Mononuclear cell (primary cell): ENCODE results near the gene RAB7A. TPM values are rescaled to one million over a fixed set of nuclear protein-coding genes. Genes with fewer than 3 reads are reported as not detected.
A peak's percentile ranks its signal among the peaks of the same experiment; 100 is the strongest.

Source experiments
- H3K27me3 ChIP-seq: 2 replicates; pipeline ENCODE4 v1.6.0; 2011; ENCODE audit warnings: low read length, control low read depth; ENCODE audit not compliant: insufficient read depth
- H3K4me1 ChIP-seq: 2 replicates; pipeline ENCODE4 v1.5.1; 2011; ENCODE audit warnings: mild to moderate bottlenecking, low read length, control low read depth; ENCODE audit not compliant: insufficient read depth
- H3K4me3 ChIP-seq: 2 replicates; pipeline ENCODE4 v1.5.1; 2011; ENCODE audit warnings: mild to moderate bottlenecking, low read length, moderate library complexity
- H3K9me3 ChIP-seq: 2 replicates; pipeline ENCODE4 v1.5.1; 2011; ENCODE audit warnings: low read depth, mild to moderate bottlenecking, control low read depth, low read length
- total RNA-seq: library from RNA; depleted of rRNA; stranded (reverse); fragments of >200 nt; gene quantifications from one replicate; pipeline ENCODE4 v1.2.3, GENCODE V29; 2012

The RAB7A gene
- total RNA-seq, 1 donor: 62.0 TPM

DNA sequence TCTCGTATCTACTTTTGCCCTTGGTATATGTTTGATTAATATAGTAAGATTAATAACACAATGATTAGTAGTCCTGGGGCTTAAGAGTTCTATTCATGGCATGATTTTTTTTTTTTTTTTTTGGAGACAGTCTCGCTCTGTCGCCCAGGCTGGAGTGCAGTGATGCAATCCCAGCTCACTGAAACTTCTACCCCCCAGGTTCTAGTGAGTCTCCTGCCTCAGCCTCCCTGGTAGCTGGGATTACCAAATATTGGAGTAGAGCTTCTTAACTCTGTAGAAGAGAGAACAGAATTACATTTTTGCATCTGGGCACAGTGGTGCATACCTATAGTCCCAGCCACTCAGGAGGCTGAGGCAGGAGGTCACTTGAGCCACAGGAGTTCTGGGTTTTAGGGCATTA is 58.9 kb downstream of the RAB7A start:
- no peak overlapping the region for H3K4me3 ChIP-seq
- H3K4me1 ChIP-seq: peaks cover 77% of the 10 kb centered on the region
- H3K27me3 ChIP-seq: no peaks in the 10 kb centered on the region
- H3K9me3 ChIP-seq: no peaks in the 10 kb centered on the region

DNA sequence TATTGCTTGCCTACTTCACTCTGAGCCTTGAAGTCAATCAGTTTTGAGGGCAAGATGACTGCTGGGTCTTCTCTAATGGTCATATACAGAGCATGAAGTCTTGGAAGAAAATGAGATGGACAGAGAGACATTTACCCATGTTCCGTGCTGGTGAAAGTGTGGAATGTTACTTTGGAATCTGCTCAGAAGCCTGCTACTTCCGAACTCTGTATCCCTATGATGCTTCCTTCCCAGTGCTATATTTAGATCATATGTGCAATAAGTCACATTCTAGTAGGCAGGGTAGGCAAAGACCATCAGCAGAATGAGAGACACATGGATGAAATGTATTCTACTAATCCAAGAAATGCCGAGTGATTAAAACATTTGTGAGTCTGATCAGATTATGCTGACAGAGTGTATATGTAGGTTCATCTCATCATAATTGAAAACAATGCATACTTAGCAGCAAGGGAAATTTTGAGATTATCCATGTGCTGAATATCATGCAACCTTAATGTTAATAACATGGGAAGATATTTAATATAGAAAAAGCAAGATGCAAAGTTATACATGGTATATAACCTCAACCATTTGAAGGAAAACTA is 60.5 kb downstream of the RAB7A start:
- Histone ChIP-seq H3K27me3 (no peaks in the 10 kb centered on the region), H3K4me3 (no peak overlapping the region), H3K9me3 (no peaks in the 10 kb centered on the region), H3K4me1 (peaks cover 91% of the 10 kb centered on the region)

DNA sequence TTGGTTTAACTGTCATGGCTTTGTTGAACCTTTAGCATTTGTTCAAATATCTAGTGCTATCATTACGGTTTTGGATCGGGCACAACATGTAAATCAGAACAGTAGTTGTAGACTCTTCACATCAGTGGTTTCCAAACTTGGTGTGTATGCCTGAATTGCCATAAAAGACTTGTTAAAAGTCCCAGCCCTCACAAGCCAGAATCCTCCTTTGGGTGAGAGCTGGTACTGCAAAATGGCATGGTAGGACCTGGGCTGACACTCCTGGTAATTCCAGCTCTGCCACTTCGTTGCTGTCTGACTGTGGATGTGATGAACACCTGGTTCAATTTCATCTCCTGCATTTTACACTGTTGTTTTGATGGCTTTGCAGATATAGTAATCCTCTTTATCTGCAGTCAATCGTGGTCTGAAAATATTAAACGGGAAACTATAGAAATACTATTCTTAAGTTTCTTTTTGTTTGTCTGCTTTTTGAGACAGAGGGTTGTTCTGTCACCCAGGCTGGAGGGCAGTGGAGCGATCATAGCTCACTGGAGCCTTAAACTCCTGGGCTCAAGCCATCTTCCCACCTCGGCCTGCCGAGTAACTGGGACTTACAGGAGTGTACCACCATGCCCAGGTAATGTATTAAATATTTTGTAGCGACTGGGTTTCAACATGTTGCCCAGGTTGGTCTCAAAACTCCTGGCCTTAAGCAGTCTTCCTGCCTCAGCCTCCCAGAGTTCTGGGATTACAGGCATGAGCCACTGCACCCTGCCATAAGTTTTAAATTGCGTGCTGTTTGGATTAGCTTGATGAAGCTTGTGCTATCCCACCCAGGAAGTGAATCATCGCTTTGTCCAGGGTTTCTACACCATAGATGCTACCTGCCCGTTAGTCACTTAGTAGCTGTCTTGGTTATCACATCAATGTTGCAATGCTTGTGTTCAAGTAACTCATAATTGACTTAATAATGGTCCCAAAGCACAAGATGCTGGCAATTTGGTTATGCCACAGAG is 61.6 kb downstream of the RAB7A start:
- Histone ChIP-seq H3K4me3 (no peak overlapping the region), H3K4me1 (peaks cover 88% of the 10 kb centered on the region), H3K27me3 (no peaks in the 10 kb centered on the region), H3K9me3 (no peaks in the 10 kb centered on the region)

DNA sequence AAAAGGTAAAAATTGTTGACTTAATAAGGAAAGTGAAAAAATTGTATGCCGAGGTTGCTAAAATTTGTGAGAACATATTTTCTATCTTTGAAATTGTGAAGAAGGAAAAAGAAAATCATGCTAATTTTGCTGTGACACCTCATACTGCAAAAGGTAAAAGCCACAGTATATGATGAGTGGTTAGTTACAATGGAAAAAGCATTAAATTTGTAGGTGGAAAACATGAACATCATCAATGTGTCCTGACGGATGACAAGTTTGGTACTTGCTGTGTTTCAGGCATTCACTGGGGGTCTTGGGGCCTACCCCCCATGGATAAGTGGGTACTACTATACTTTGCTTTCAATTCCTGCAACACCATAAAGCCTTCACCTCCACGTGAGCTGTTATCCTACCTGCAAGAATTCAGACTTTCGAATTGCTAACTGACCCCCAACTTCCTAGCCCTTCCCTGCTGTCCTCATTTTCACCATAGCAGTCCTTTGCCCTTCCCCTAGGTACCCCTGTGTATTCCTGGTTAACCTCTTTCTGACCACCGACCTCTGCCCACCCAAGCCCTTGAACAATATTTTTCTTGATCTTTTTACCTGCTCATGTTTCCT is 62.4 kb downstream of the RAB7A start:
- H3K4me3 ChIP-seq: no peak overlapping the region
- H3K4me1 ChIP-seq: peaks cover 88% of the 10 kb centered on the region
- no peaks in the 10 kb centered on the region for H3K27me3 ChIP-seq
- no peaks in the 10 kb centered on the region for H3K9me3 ChIP-seq

DNA sequence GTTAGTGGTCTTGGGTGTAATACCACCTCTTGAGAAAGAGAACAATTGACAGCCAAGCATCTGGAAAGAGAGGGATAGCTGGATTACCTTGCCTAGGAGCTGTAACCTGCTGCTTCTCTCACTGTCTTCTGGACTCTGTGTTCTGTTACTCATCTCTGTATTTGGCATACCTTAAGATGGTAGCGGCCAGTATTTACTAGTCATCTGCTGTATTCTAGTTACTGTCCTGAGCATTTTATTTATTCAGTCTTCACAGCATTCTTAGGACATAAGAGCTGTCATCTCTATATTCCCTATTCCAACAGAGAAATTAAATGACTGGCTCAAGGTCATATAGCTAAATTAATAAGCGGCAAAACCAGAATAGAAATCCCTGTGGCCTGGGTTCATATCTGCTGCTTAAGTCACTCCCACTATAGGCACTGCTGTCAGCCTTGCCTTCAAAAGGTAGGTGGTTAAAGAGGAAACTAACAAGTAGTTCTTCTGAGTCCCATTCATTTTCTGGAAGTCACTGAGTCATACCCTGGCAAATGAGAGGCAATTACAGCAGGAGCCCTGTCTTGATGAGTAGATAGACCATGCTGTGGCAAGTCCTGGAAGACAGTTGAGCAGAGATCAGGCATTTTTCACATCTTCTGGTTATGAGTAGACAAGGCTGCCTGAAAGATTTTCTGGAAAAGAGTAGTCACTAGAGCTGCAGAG is 68.2 kb downstream of the RAB7A start:
- Histone ChIP-seq H3K27me3 (no peaks in the 10 kb centered on the region), H3K4me3 (no peak overlapping the region), H3K4me1 (peaks cover 54% of the 10 kb centered on the region), H3K9me3 (no peaks in the 10 kb centered on the region)

DNA sequence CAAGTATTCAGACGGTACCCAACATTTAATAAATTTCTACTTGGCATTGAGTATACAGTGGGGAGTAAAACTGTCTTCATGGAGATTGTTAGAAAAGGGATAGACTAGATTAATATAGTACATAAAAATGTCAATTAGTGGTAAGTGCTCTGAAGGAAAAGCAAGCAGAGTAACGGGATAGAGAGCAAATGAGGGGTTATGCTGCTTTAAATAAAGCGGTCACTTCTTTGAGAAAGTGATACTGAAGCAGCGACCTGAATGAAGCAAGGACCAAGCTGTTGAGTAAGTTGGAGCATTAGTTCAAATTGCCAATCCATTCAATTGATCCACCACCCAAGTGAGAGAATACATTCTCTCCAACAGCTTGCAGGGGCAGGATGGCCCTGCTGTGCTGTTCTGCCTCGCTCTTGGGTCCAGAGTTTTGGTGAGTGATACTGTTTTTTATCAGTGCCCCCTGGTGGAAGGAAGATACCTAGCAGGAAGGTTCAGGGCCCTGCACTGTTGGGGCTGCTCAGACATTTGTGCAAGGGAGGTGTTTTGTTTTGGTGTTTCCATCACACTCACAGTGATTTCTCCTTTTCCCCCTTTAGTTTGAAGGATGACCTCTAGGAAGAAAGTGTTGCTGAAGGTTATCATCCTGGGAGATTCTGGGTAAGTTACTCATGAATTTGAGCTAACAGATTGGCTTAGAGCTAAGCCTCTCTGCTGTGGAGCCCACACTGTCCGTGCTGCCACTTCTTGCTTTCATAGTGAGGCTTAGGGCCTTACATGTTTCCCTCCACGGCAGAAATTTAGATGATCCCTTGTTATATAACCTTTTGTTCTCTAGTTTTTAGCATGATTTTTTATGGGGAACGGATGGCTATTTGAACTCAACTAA is 69.0 kb downstream of the RAB7A start:
- Histone ChIP-seq H3K27me3 (no peaks in the 10 kb centered on the region), H3K9me3 (no peaks in the 10 kb centered on the region), H3K4me3 (no peak overlapping the region), H3K4me1 (peaks cover 47% of the 10 kb centered on the region)

DNA sequence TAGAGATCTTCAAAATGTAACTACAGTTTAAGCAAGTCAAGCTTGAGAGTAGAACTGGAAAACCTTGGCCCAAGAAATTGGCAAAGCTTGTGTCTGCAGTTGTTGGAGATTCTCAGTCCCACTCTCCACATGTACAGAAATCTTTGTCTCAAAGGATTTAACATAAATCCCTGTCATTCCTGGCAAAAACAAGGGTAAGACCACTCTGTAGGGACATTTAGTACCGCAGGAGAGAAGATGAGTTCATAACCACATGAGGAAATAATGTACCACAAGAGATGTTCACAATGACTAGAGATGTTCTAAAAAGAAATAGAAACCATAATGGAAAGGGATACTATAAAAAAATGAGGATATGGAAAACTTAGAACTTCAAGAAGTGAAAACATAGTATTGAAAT is 73.7 kb downstream of the RAB7A start:
- Histone ChIP-seq H3K4me1 (peaks cover 55% of the 10 kb centered on the region), H3K9me3 (no peaks in the 10 kb centered on the region), H3K4me3 (no peak overlapping the region), H3K27me3 (no peaks in the 10 kb centered on the region)

DNA sequence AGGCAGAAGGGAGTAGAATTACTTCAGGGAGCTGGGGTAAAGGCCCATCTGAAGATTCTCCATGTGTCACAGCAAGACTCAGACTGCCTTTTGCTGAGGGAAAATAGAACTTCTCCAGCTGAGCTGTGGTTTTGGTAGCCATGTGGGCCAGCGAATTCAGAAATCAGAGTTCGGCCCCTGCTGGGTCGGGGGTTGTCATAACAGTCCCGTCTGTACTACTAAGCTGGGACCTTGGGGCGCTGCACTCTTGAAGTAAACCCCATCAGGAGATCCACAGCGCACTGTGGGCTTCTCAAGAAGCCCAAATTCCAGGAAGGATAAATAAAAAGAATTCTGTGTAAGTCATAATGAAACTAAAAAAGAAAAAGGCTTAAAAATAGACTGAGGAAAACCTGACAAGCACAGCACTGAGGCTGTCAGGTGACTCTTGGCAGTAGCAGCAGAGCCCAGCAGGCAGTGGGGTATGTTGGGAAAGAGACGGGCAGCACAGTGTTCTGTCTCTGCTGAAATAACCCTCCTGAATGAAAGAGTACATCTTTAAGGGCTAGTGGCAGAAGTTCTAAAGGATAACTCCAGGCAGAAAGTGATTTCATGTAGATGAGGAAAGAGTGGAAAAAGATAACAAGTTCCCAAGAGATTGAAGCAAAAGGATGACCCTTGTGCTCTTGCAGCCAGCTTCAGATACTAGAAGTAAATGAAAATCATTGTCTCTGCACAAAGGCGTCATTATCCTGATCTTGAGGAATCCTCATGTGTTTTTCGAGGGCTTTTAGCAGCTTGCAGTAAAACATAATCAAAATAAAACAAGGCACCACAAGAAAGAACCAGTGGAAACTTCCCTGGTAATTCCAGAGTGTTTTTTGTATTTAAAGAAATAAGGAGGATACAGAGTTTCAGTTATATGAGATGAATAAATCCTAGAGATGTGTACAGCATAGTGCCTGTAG is 74.5 kb downstream of the RAB7A start:
- no peak overlapping the region for H3K4me3 ChIP-seq
- H3K4me1 ChIP-seq: peaks cover 55% of the 10 kb centered on the region
- H3K9me3 ChIP-seq: no peaks in the 10 kb centered on the region
- no peaks in the 10 kb centered on the region for H3K27me3 ChIP-seq

DNA sequence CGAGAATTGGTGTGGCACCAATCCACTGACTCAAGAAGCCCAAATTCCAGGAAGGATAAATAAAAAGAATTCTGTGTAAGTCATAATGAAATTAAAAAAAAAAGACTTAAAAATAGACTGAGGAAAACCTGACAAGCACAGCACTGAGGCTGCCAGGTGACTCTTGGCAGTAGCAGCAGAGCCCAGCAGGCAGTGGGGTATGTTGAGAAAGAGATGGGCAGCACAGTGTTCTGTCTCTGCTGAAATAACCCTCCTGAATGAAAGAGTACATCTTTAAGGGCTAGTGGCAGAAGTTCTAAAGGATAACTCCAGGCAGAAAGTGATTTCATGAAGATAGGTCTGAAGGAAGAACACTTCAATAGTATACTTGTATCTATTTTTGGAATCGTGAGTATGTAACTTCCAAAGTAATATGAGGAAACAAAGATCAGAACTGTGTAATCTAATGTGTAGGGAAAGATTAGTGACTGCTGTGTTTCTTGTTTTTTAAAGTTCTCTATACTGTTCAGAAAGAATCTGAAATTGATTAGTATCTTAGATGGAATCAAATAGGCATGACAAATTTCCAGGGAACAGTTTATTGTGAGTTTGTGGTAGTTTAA is 75.9 kb downstream of the RAB7A start:
- Histone ChIP-seq H3K9me3 (no peaks in the 10 kb centered on the region), H3K4me1 (peaks cover 67% of the 10 kb centered on the region), H3K4me3 (no peak overlapping the region), H3K27me3 (no peaks in the 10 kb centered on the region)

DNA sequence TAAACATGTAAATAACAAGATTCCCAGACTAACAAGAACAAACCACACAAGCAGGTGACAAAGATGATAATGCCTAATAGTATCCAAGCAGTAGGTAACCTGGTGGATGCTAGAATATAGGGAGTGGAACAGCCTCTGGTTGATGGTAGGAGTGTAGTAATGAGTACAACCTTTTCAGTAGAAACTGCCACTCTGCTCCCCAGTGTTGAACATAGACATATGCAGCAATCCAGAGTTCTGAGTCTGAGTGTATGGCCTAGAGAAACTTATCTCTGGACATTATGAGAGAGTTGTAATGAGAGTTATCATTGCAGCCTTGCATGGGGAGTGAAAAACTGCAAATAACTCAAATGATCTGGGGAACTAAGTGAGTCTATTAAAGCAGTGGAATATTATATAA is 77.3 kb downstream of the RAB7A start:
- Histone ChIP-seq H3K4me1 (peaks cover 71% of the 10 kb centered on the region), H3K4me3 (no peak overlapping the region), H3K9me3 (no peaks in the 10 kb centered on the region), H3K27me3 (no peaks in the 10 kb centered on the region)

DNA sequence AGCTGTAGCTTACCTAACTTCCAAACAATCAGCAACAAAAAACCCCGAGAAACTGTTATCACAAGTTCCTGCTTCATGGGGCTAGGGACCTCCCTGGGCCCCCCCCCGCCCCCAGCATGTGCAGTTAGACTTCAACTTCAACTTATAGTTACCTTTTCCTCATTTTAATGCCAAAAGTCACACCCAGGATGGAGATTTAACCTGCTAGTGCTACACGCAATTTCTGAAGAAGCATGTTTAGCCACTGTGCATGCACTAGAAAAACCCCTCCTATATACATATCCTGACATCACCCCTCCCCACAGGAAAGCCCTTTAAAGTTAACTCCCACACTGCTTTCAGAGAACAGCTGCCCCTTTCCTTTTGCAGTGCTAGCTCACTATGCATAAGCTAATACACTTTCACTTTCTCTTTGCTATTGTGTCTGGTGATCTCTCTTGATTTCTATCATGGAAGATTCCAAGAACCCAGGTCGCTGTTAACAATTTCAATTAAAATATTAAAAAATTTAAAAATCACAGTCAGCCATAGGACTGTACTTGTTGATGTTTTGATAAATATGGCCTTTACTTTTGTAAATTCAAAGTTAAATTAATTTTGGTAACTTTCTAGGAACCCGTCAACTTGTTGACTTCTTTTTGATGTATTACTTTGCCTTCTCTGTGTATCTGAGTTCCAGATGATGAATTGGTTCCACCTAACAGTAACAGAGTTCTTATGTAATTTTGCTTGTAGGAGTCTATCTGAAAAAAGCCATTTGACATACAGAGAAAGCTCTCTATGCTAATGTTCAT is 78.2 kb downstream of the RAB7A start:
- no peaks in the 10 kb centered on the region for H3K9me3 ChIP-seq
- H3K27me3 ChIP-seq: no peaks in the 10 kb centered on the region
- H3K4me3 ChIP-seq: peak overlapping the region; percentile 7
- peaks cover 80% of the 10 kb centered on the region for H3K4me1 ChIP-seq

DNA sequence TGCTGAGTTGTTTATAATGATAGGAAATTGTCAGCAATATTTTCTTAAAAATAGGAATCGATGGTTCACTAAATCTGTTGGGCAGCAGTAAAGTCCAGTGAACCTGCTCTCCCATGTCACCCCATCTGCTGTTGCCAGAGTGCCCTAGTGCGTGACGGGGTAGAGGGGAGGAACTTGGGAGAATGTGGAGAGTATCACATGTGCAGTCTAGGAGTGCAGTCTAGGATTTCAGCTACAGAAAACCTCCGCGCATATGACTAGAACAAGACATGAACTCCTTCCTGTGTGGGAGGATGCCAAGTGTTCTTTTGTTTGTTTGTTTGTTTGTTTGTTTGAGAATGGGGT is 78.8 kb downstream of the RAB7A start:
- Histone ChIP-seq H3K9me3 (no peaks in the 10 kb centered on the region), H3K4me1 (peaks cover 85% of the 10 kb centered on the region), H3K4me3 (no peak overlapping the region), H3K27me3 (no peaks in the 10 kb centered on the region)
